ENCODE data around the gene C4orf50.

DNA sequence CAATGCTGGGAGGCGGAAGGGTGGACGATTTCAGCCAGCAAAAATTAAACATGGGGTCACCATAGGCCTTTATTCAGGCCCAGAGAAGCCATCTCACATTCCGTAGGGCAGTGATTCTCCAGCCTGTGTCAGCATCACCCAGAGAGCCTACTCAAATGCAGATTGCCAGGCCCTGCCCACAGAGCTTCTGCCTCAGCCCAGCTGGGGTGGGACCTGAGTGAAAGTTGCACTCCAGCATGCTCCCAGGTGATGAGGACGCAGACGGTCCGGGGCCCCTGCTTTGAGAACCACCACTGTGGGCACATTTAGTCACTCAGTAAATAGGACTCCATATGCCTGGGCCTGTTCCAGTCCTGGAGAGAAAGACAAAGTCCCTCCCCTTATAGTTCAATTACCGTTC is 12.4 kb upstream of the C4orf50 start:
- TF ChIP-seq POLR2A (IDR thresholded peaks at IDR 0.05; ENCODE audit: low read length) (no peak), GATA1 (IDR thresholded peaks at IDR 0.05; ENCODE audit: low read depth, low read length) (no peak)

Data from erythroblast (primary cell).